KOPT-K1 (cell line): ENCODE results near the gene JTB.
"Not testable (repeated sequence)": the region's sequence is repeated elsewhere in the genome, so short reads cannot be mapped to it uniquely, and the experiment has no call there.

Source experiments
- H3K27ac ChIP-seq: fragments of 200-600 bp; sonication (generic); 2 replicates; pipeline ENCODE4 v1.5.1; 2016; ENCODE audit warnings: antibody characterized with exemption, mild to moderate bottlenecking, low read depth, low read length; ENCODE audit not compliant: poor library complexity, severe bottlenecking
- H3K36me3 ChIP-seq: fragments of 200-600 bp; sonication (generic); 2 replicates; pipeline ENCODE4 v1.5.1; 2017; ENCODE audit warnings: antibody characterized with exemption, mild to moderate bottlenecking, low read length, moderate library complexity; ENCODE audit not compliant: insufficient read depth
- H3K9me3 ChIP-seq: fragments of 200-600 bp; sonication (generic); 2 replicates; pipeline ENCODE4 v1.5.1; 2017; ENCODE audit warnings: antibody characterized with exemption, low read length, mild to moderate bottlenecking; ENCODE audit not compliant: insufficient read depth, poor library complexity, severe bottlenecking

The JTB gene

GRCh38 chr1:153985941-153986761 lies 8.7 kb upstream of the JTB start, which contains the start of gene RAB13:
TSS of gene RAB13 (minus strand) at chr1:153986339. CDS start at chr1:153986236, 103 bp downstream.
- Histone ChIP-seq H3K9me3 (no peaks in the 10 kb centered on the region), H3K27ac (peak within 1 kb of the TSS; percentile 4)

DNA sequence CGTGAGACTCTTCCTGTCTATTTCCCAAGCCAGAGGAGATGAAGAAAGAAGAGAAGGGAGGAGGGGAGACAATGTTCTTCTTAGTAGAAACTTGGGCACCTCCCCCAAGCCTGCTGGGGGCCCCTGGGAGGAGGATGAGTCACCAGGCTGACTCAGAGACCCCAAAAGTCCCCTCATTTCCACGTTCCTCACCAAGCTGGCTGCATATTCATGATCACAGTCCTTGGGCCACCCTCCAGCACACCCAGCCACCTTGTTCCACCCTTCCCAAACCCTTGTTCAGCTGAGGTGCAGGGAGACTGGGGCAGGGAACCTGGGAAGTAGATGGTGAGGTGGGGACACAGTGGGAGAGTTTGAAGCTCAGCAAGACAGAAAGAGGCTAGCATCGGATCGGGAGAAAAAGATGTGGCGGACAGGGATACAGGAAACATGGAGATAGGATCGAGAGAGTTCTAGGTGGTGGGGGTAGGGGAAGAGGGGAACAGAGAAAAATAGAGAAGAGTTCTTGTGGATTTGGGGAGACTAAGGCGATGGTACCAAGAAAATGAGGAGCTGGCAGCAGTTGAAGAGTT lies 8.0 kb upstream of the JTB start:
- no peaks in the 10 kb centered on the region for H3K9me3 ChIP-seq
- H3K36me3 ChIP-seq, result no peaks in the 10 kb centered on the region
- H3K27ac ChIP-seq, result no peak overlapping the region

More at GRCh38 chr1:153985941-153986761, 8.7 kb upstream of the JTB start, which contains the start of gene RAB13:
- H3K36me3 ChIP-seq, result peaks cover 3% of the 10 kb centered on the region

DNA sequence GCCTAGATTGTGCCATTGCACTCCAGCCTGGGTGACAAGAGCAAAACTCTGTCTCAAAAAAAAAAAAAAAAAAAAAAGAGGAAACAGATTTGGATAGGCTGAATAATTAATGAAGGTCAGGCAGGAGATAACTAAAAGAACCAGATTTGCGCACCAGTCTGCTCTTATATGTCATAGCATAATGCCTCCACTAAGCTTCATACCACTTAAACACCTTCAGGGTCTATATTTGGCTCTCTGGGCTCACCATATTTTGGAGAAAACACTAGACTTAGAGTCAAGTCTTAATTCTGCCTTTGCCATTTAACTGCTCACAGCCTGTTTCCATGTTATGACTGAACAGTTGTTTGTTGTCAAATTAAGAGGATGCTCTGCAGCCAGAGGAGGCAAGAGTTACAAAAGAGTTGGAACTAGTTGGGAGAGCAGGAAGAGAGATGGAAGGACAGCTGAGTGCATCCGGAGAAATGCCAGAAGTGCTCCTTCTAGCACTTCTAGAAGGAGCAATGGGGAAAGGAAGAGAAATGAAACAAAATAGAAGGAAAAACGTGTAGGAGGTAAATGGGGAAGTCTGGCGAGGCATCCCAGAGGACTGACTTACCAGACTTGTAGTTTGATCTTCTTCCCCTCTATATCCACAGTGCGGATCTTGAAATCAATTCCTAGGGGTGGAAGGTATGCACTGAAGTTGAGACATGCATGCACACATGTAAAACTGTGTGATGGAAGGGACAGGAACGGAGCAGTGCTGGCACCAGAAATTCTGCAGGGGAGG lies 6.8 kb upstream of the JTB start:
- H3K36me3 ChIP-seq, result no peaks in the 10 kb centered on the region
- H3K27ac ChIP-seq, result no peak overlapping the region
- H3K9me3 ChIP-seq, result no peaks in the 10 kb centered on the region

- not testable (repeated sequence) for H3K9me3 ChIP-seq, H3K36me3 ChIP-seq, H3K27ac ChIP-seq
These were observed 4.3 kb upstream of the JTB start for GRCh38 chr1:153981735-153982134.

DNA sequence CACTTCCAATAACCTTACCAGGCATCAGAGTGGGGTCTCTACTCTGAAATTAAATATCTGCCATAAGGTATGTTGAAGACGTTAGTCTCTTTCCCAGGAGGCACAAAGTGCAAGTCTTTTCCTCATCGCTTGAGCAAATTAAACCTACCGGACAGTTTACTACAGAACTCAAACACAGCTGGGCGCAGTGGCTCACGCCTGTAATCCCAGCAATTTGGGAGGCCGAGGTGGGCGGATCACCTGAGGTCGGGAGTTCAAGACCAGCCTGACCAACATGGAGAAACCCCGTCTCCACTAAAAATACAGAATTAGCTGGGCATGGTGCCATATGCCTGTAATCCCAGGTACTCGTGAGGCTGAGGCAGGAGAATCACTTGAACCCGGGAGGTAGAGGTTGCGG lies 1.6 kb upstream of the JTB start:
- H3K27ac ChIP-seq, H3K9me3 ChIP-seq: not testable (repeated sequence)
- peaks cover 23% of the 10 kb centered on the region for H3K36me3 ChIP-seq

- Histone ChIP-seq H3K27ac (peak overlapping the region; percentile 90), H3K9me3 (no peaks in the 10 kb centered on the region), H3K36me3 (peaks cover 30% of the 10 kb centered on the region)
These were observed 918 bp upstream of the JTB start for GRCh38 chr1:153978274-153978909.

DNA sequence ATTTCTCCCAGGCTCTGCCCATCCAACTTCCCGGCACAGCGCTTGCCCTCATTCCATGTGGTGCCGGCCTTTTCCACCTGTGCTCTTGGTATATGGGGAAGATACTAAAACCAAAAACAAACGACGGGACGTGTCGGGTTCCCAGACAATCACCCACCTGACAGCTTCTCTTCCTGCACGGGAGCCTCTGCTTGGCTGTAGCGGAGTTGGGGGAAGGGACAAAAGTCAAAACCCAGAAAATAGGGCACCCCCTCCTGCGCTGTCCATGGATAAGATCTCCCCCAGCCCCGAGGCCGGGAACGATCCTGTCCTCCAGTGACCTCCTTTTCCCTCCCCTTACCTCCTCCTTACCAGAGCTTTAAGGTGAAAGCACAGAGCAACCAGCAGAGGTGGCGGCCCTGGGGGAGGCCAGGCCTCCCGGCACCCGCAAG lies 640 bp downstream of the JTB start:
- peaks cover 42% of the 10 kb centered on the region for H3K36me3 ChIP-seq
- H3K27ac ChIP-seq, result peak overlapping the region; percentile 90
- no peaks in the 10 kb centered on the region for H3K9me3 ChIP-seq

- Histone ChIP-seq H3K9me3 (no peaks in the 10 kb centered on the region), H3K36me3 (peaks cover 42% of the 10 kb centered on the region), H3K27ac (no peak overlapping the region)
These were observed 3.9 kb downstream of the JTB start for GRCh38 chr1:153973525-153973924.

GRCh38 chr1:153973071-153973470 lies 4.4 kb downstream of the JTB start:
- H3K36me3 ChIP-seq, result peaks cover 42% of the 10 kb centered on the region
- no peak overlapping the region for H3K27ac ChIP-seq
- H3K9me3 ChIP-seq, result no peaks in the 10 kb centered on the region

- H3K36me3 ChIP-seq, result peaks cover 31% of the 10 kb centered on the region
- no peak overlapping the region for H3K27ac ChIP-seq
- no peaks in the 10 kb centered on the region for H3K9me3 ChIP-seq
These were observed 7.1 kb downstream of the JTB start for GRCh38 chr1:153970346-153970745.

- Histone ChIP-seq H3K9me3 (no peaks in the 10 kb centered on the region), H3K27ac (no peak overlapping the region)
These were observed 8.5 kb downstream of the JTB start for GRCh38 chr1:153968972-153969371.

GRCh38 chr1:153968408-153968807 lies 9.1 kb downstream of the JTB start:
- Histone ChIP-seq H3K27ac (peak overlapping the region; percentile 88), H3K9me3 (no peaks in the 10 kb centered on the region), H3K36me3 (peaks cover 12% of the 10 kb centered on the region)

More at GRCh38 chr1:153968972-153969371, 8.5 kb downstream of the JTB start:
- peaks cover 17% of the 10 kb centered on the region for H3K36me3 ChIP-seq

DNA sequence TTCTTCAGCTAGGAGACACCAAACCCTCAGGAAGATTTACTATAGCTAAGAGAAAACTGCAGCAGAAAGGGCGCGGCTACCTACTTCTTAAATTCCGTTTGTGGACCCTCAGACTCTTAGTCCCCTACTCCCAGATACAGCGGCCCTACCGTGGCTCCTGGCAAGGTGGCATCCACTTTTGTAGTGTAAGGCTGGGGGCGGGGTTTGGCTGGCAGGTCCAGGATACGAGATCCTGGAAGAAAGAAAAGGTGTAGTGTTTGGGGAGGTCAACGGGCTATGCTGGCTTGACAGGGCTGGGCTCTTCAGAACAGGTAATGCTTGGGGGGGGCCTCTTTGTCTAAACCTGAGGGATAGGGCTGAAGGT lies 9.5 kb downstream of the JTB start:
- no peaks in the 10 kb centered on the region for H3K9me3 ChIP-seq
- H3K27ac ChIP-seq, result peak overlapping the region; percentile 88
- H3K36me3 ChIP-seq, result peaks cover 7% of the 10 kb centered on the region; the same call in 1 of the 2 replicates

- no peaks in the 10 kb centered on the region for H3K9me3 ChIP-seq
- H3K36me3 ChIP-seq, result 0 out of 2 replicates have a peak, but pooled peaks cover 1% of the 10 kb centered on the region
- peak within 1 kb of the TSS; percentile 88 for H3K27ac ChIP-seq
These were observed 10.1 kb downstream of the JTB start, which contains the start of gene CREB3L4 for GRCh38 chr1:153967107-153967999. TSS of gene CREB3L4 (plus strand) at chr1:153967902. CDS start at chr1:153968526, 624 bp downstream.
